H9 (cell line): Measurements from ENCODE around the gene EML3. TPM values are rescaled to one million over a fixed set of nuclear protein-coding genes. Genes with fewer than 3 reads are reported as not detected.
A peak's percentile ranks its signal among the peaks of the same experiment; 100 is the strongest.

ENCODE experiments used
- DNase-seq: peaks from one replicate; pipeline ENCODE4 v3.0.0-alpha.2; 2017
- H2AFZ ChIP-seq: one replicate; pipeline ENCODE4 v1.6.1; 2013; ENCODE audit warnings: mild to moderate bottlenecking, low read length, control low read depth, moderate library complexity
- H2AK5ac ChIP-seq: 2 replicates; pipeline ENCODE4 v1.6.1; 2013; ENCODE audit warnings: low read length, control low read depth, mixed read lengths; ENCODE audit not compliant: insufficient read length
- H2BK120ac ChIP-seq: one replicate; pipeline ENCODE4 v1.6.1; 2013; ENCODE audit warnings: low read depth, mild to moderate bottlenecking, low read length, control low read depth, inconsistent platforms; ENCODE audit not compliant: poor library complexity, severe bottlenecking
- H2BK12ac ChIP-seq: 2 replicates; pipeline ENCODE4 v1.6.1; 2013; ENCODE audit warnings: low read length, control low read depth, mixed read lengths, low read depth; ENCODE audit not compliant: insufficient read length
- H2BK15ac ChIP-seq: 2 replicates; pipeline ENCODE4 v1.6.1; 2013; ENCODE audit warnings: low read depth, low read length, control low read depth
- H2BK20ac ChIP-seq: one replicate; pipeline ENCODE4 v1.6.1; 2013; ENCODE audit warnings: low read depth, mild to moderate bottlenecking, low read length, control low read depth, inconsistent platforms; ENCODE audit not compliant: poor library complexity, severe bottlenecking
- H2BK5ac ChIP-seq: 2 replicates; pipeline ENCODE4 v1.6.1; 2013; ENCODE audit warnings: low read length, control low read depth, mixed read lengths; ENCODE audit not compliant: insufficient read length
- H3K14ac ChIP-seq: 2 replicates; pipeline ENCODE4 v1.6.1; 2013; ENCODE audit warnings: low read length, control low read depth; ENCODE audit not compliant: insufficient read depth
- H3K18ac ChIP-seq: 2 replicates; pipeline ENCODE4 v1.6.1; 2013; ENCODE audit warnings: low read depth, mild to moderate bottlenecking, mixed read lengths, low read length, control low read depth; ENCODE audit not compliant: insufficient read length
- H3K23ac ChIP-seq: 2 replicates; pipeline ENCODE4 v1.6.1; 2013; ENCODE audit warnings: low read length, control low read depth, mixed read lengths, low read depth; ENCODE audit not compliant: insufficient read length
- H3K23me2 ChIP-seq: 2 replicates; pipeline ENCODE4 v1.6.1; 2013; ENCODE audit warnings: low read depth, mild to moderate bottlenecking, mixed read lengths, low read length, control low read depth; ENCODE audit not compliant: insufficient read length, poor library complexity, severe bottlenecking
- H3K27ac ChIP-seq: 2 replicates; pipeline ENCODE4 v1.5.1; 2013; ENCODE audit warnings: low read length, control low read depth, mixed read lengths, low read depth; ENCODE audit not compliant: insufficient read length
- H3K27me3 ChIP-seq: 2 replicates; pipeline ENCODE4 v1.6.1; 2013; ENCODE audit warnings: low read length, control low read depth, inconsistent platforms; ENCODE audit not compliant: insufficient read depth
- H3K4ac ChIP-seq: 2 replicates; pipeline ENCODE4 v1.6.1; 2013; ENCODE audit warnings: low read depth, mild to moderate bottlenecking, control low read depth, inconsistent platforms, low read length, moderate library complexity
- H3K4me1 ChIP-seq: 2 replicates; pipeline ENCODE4 v1.6.1; 2013; ENCODE audit warnings: low read length, control low read depth, inconsistent platforms; ENCODE audit not compliant: insufficient read depth
- H3K4me2 ChIP-seq: 2 replicates; pipeline ENCODE4 v1.6.1; 2013; ENCODE audit warnings: low read length, control low read depth, mixed read lengths; ENCODE audit not compliant: insufficient read length, insufficient read depth
- H3K56ac ChIP-seq: 2 replicates; pipeline ENCODE4 v1.6.1; 2013; ENCODE audit warnings: low read depth, mild to moderate bottlenecking, mixed read lengths, low read length, control low read depth; ENCODE audit not compliant: insufficient read length
- H3K79me1 ChIP-seq: 2 replicates; pipeline ENCODE4 v1.6.1; 2013; ENCODE audit warnings: low read depth, mild to moderate bottlenecking, moderate library complexity, low read length, control low read depth, inconsistent platforms; ENCODE audit not compliant: insufficient read depth, poor library complexity, severe bottlenecking
- H3K79me2 ChIP-seq: 2 replicates; pipeline ENCODE4 v1.6.1; 2013; ENCODE audit warnings: low read length, control low read depth, inconsistent platforms; ENCODE audit not compliant: insufficient read depth
- H3K9ac ChIP-seq: 2 replicates; pipeline ENCODE4 v1.6.1; 2013; ENCODE audit warnings: low read length, control low read depth, mixed read lengths; ENCODE audit not compliant: insufficient read length; ENCODE audit errors: extremely low read depth
- H3K9me3 ChIP-seq: one replicate; pipeline ENCODE4 v1.6.1; 2013; ENCODE audit warnings: low read depth, low read length, inconsistent platforms; ENCODE audit not compliant: control insufficient read depth
- H3T11ph ChIP-seq: one replicate; pipeline ENCODE4 v1.6.1; 2013; ENCODE audit warnings: mild to moderate bottlenecking, low read length, control low read depth, inconsistent platforms
- H4K20me1 ChIP-seq: one replicate; pipeline ENCODE4 v1.6.1; 2013; ENCODE audit not compliant: control insufficient read depth, insufficient read length, insufficient read depth
- H4K5ac ChIP-seq: 2 replicates; pipeline ENCODE4 v1.6.1; 2013; ENCODE audit warnings: low read depth, mild to moderate bottlenecking, mixed read lengths, low read length, control low read depth; ENCODE audit not compliant: insufficient read length
- H4K8ac ChIP-seq: replicated peaks from 2 replicates; pipeline ENCODE4 v1.6.1; 2013; ENCODE audit warnings: low read length, control low read depth, mixed read lengths, low read depth; ENCODE audit not compliant: insufficient read length
- H4K91ac ChIP-seq: 2 replicates; pipeline ENCODE4 v1.6.1; 2013; ENCODE audit warnings: low read depth, mild to moderate bottlenecking, moderate library complexity, mixed read lengths, low read length, control low read depth; ENCODE audit not compliant: insufficient read length
- H3K27ac Mint-ChIP-seq, 3 experiments: 2 replicates in 2 of 3; 3 replicates in 1 of 3; pipeline ENCODE4 v1.8.0; 2020 to 2021; ENCODE audit warnings: mixed read lengths in 3 of 3, mild to moderate bottlenecking in 1 of 3, moderate library complexity in 1 of 3
- H3K27me3 Mint-ChIP-seq: 2 replicates; pipeline ENCODE4 v1.8.0; 2021; ENCODE audit warnings: low read depth, mild to moderate bottlenecking, moderate library complexity, mixed read lengths
- H3K36me3 Mint-ChIP-seq, 3 experiments: 2 replicates in 2 of 3; 3 replicates in 1 of 3; pipeline ENCODE4 v1.8.0; 2020 to 2021; ENCODE audit warnings: low read depth in 3 of 3, mixed read lengths in 3 of 3; ENCODE audit not compliant: insufficient read depth in 1 of 3
- H3K4me1 Mint-ChIP-seq, 2 experiments: 2 replicates each; pipeline ENCODE4 v1.8.0; 2020; ENCODE audit warnings: mixed read lengths in 2 of 2
- H3K4me3 Mint-ChIP-seq, 2 experiments: 2 replicates in 1 of 2; 3 replicates in 1 of 2; pipeline ENCODE4 v1.8.0; 2020 to 2021; ENCODE audit warnings: mild to moderate bottlenecking in 2 of 2, mixed read lengths in 2 of 2, moderate library complexity in 1 of 2
- H3K9me3 Mint-ChIP-seq, 2 experiments: 2 replicates in 1 of 2; 3 replicates in 1 of 2; pipeline ENCODE4 v1.8.0; 2020; ENCODE audit warnings: mild to moderate bottlenecking in 2 of 2, mixed read lengths in 2 of 2, moderate library complexity in 1 of 2
- WGBS: extraction: QIAGEN DNeasy Blood & Tissue Kit; methylation state at CpG from one replicate; pipeline ENCODE4 v1.1.7; 2013; ENCODE audit warnings: missing lambda C conversion rate, low lambda C conversion rate, mixed read lengths; ENCODE audit not compliant: insufficient read length; ENCODE audit errors: extremely low coverage; 5-methylcytosine and 5-hydroxymethylcytosine counted together
- total RNA-seq: library from RNA; stranded (reverse); gene quantifications from 2 replicates; pipeline ENCODE4 v1.2.1, GENCODE V29; 2021
- TF ChIP-seq, protein P1 (sequence below): fragments of 200-600 bp; sonication (generic); conservative IDR thresholded peaks from 3 replicates; pipeline ENCODE4 v1.8.0; 2021; ENCODE audit warnings: antibody characterized with exemption, mild to moderate bottlenecking

EML3 gene
- total RNA-seq, 1 experiment from 2014 or later = 35.3 TPM

DNA sequence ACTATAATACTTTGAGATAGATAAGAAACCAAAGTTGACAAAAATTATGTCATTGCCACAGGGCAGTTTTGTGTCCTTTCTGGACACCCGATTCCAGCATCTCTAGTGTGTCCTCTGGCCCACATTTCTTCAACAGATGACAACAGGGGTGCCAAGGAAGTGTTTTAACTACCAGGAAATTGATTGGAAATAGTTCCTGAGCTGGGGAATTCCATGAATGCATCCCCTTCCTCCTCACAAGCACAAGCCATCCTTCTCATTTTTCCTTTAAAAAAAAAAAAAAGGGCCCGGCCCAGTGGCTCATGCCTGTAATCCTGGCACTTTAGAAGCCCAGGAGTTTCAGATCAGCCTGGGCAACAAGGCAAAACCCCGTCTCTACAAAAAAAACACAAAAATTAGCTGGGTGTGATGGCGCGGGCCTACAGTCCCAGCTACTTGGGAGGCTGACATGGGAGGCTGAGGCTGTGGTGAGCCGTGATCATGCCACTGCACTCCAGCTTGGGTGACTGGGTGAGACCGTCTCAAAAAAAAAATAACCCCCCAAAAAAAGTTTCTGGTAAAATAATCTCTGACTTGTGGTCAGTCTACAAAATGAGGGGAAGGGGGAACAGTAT is 10.0 kb upstream of the EML3 start:
- Histone ChIP-seq H4K8ac (no peak overlapping the region), H3K56ac (no peak overlapping the region), H2AFZ (no peak overlapping the region), H4K91ac (no peak overlapping the region), H2BK120ac (no peak overlapping the region), H2AK5ac (no peak overlapping the region), H3K79me1 (no peaks in the 10 kb centered on the region), H3K4ac (no peak overlapping the region), H4K20me1 (peaks cover 2% of the 10 kb centered on the region), H3K23ac (no peak overlapping the region), H2BK12ac (no peak overlapping the region), H3T11ph (no peak overlapping the region), H3K18ac (no peak overlapping the region), H3K9ac (no peak overlapping the region), H3K79me2 (no peaks in the 10 kb centered on the region; the same call in 1 of the 2 replicates), H3K27me3 (no peaks in the 10 kb centered on the region), H3K27ac (no peak overlapping the region), H3K14ac (no peak overlapping the region), H4K5ac (no peak overlapping the region), H2BK20ac (no peak overlapping the region), H2BK5ac (no peak overlapping the region), H3K23me2 (peaks cover 8% of the 10 kb centered on the region), H2BK15ac (no peak overlapping the region), H3K9me3 (no peaks in the 10 kb centered on the region), H3K4me2 (peak overlapping the region; percentile 5), H3K4me1 (peaks cover 2% of the 10 kb centered on the region; the same call in 1 of the 2 replicates)
- Mint-ChIP-seq H3K27ac (peak overlapping the region; percentile 90 to 93 (median 93)), H3K4me1 (peaks cover 17 to 19% of the 10 kb centered on the region in 2 experiments), H3K9me3 (no peaks in the 10 kb centered on the region), H3K36me3 (peaks cover 24 to 46% (median 40%) of the 10 kb centered on the region in 3 experiments; a peak in 6 of 7 replicates), H3K4me3 (peak overlapping the region; percentile 77 to 95), H3K27me3 (no peaks in the 10 kb centered on the region)
- TF ChIP-seq, protein P1, sequence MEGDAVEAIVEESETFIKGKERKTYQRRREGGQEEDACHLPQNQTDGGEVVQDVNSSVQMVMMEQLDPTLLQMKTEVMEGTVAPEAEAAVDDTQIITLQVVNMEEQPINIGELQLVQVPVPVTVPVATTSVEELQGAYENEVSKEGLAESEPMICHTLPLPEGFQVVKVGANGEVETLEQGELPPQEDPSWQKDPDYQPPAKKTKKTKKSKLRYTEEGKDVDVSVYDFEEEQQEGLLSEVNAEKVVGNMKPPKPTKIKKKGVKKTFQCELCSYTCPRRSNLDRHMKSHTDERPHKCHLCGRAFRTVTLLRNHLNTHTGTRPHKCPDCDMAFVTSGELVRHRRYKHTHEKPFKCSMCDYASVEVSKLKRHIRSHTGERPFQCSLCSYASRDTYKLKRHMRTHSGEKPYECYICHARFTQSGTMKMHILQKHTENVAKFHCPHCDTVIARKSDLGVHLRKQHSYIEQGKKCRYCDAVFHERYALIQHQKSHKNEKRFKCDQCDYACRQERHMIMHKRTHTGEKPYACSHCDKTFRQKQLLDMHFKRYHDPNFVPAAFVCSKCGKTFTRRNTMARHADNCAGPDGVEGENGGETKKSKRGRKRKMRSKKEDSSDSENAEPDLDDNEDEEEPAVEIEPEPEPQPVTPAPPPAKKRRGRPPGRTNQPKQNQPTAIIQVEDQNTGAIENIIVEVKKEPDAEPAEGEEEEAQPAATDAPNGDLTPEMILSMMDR = no peak
- WGBS = no CpG with 5 or more reads among the region's 7 CpGs
- DNase-seq = no peak
